ENCODE data around the gene KRTAP25-1.

DNA sequence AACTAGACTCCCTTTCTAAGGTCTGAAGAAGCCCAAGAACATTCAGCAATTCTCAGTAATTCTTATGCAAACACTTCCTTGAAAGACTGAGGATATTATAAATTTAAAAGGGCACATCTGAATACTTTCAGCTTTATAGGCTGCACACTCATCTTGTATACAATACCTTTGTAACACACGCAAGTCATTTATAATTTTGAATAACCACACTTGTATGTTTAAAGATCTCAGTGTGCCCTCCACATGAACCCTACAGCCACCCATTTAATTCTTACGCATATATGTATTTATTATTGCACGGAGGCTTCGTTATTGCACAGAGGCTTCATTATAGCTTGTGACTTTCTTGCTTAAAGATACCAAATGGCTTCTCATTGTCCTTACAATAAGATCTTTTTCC, 49.4 kb upstream of the KRTAP25-1 start:
- TF ChIP-seq RXRA (IDR thresholded peaks at IDR 0.05; ENCODE audit: insufficient read depth, low read depth, low read length), result no peak
- TF ChIP-seq KDM5A (IDR thresholded peaks at IDR 0.05; ENCODE audit: low read length), result no peak
- TF ChIP-seq CTCF (IDR thresholded peaks at IDR 0.05; ENCODE audit: control extremely low read depth in 1 of 3, insufficient read depth in 1 of 3, low read depth in 1 of 3, low read length in 3 of 3), result no peak
